Measurements from ENCODE around the gene YARS1.
"Not testable (repeated sequence)": the region's sequence is repeated elsewhere in the genome, so short reads cannot be mapped to it uniquely, and the experiment has no call there.

The YARS1 gene

DNA sequence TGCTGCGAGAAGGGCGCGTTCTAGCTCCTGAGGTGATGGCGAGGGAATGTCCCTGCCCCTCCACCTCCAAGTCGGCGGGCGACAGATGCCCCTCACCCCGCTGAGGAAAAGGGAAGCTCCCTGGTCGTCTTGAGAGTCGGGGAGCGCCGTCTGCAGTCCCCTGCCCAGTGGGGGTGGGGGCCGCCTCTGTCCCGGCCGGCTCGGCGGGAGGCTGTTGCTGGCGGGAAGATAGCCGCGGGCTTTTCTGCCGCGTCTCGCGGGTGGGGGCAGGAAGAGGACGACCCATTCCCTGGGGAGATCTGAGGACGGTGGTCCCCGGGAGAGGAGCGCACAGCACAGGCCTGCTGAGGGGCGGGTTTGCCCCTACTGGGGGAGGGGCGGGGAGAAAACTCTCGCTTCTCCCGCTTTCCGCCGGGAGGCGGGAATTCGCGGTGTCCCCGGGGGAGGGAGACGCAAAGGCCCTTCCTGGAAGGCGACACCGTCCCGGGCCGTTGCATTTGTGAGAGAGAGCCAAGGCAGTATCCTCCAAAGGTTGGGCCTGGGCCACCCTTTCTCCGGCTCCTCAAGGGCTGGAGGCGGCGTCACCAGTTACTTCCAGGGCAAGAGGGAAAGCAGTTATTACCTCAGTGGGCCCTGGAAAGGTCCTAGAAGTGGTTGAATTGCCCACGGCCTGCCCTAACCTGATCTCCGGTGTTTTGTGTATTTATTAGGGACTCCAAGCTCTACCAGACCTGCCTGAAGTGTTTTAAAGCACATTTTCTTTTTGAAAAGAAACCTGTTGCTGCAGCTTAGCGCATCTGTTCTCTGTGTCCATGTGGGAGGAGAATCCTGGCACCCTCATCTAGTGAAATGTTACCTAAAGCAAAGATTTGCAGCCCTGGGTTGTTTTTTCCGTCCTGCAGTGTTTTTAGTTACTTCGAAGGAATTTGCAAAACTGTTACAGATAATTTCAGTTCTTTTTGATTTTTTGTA is 943 bp upstream of the YARS1 start:
- H3K4me3 ChIP-seq (ENCODE audit: low read depth, low read length), result peak overlapping the region; percentile 99
- no peak for DNase-seq (ENCODE audit: low read depth)

DNA sequence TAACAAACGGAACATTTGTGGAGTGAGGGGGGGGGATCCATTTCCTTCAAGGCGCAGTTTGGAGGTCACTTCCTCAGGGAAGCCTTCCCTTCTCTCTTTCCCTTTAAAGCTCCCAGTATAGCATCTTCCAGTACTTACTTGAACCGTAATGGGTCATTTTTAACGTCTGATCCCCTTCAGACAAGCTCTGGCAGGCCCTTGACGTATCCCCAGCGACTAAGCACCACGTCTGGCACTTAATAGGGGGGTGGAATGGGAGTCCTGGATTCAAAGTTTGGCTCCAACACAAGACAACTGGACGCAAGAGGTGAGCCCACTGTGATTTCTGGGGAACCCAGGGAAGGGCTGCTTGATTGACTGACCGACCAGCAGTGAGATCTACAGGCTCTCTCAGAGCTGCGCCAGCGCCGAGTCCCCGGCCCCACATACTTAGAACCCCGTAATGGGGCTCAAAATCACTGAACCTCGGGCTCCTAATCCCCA is 441 bp downstream of the YARS1 start:
- DNase-seq (ENCODE audit: low read depth), result no peak

DNA sequence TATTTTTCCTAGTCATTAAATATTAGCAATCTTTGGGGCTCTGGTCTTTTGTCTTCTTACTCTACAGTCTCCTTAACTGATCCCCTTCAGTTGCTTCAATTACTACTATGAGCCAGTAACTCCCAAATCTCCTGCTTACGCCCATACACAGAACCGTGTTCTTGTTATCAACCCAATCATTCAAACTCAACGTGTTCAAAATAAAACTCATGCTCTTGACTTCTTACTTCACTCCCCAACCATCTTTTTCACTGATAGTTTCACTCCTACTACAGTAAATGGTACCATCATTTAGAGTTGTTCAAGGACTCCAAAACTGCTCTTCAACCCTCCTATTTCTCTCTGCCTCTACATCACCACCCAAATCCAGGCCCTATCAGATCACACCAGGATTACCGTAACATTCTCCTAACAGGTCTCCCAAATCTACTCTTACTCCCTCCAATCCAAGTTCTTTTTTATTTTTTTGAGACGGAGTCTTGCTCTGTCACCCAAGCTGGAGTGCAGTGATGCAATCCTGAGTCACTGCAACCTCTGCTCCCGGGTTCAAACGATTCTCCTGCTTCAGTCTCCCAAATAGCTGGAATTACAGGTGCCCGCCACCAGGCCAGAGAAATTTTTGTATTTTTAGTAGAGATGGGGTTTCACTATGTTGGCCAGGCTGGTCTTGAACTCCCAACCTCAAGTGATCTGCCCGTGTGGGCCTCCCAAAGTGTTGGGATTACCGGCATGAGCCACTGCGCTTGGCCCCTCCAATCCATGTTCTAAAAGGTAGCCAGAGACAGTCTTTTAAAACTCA is 3.0 kb downstream of the YARS1 start:
- DNase-seq (ENCODE audit: low read depth), result no peak
- H3K4me3 ChIP-seq (ENCODE audit: low read depth, low read length), result no peak overlapping the region

More for the DNA sequence above, 441 bp downstream of the YARS1 start:
- H3K4me3 ChIP-seq (ENCODE audit: low read depth, low read length), result peak overlapping the region; percentile 99

DNA sequence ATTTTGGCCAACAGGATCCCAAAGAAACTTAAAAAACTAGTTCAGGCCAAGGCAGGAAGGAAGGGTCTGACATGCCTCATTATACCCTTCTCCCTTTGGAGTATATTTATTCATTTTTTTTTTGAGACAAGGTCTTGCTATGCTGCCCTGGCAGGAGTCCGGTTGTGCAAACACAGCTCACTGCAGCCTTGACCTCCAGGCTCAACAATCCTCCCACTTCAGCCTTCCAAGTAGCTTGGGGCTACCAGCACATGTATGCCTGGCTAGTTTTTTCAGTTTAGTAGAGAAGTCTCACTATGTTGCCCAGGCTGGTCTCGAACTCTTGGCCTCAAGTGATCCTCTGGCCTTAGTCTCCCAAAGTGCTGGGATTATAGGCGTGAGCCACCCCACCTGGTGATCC is 5.2 kb downstream of the YARS1 start:
- DNase-seq (ENCODE audit: low read depth), result no peak
- no peak overlapping the region for H3K4me3 ChIP-seq (ENCODE audit: low read depth, low read length)

DNA sequence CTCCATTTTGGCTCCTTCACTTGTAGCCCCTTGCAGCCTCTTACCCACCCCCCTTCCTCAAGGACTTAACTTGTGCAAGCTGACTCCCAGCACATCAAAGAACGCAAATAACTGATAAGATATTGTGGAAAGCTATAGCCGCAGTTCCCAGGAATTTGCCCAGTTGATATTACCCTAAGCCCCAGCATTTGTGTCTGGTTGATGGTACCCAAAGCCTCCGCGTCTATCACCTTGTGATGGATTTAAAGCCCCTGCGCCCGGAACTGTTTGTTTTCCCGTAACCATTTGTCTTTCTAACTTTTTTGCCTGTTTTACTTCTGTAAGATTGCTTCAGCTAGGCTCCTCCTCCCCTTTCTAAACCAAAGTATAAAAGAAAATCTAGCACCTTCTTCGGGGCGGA is 5.9 kb downstream of the YARS1 start:
- no peak overlapping the region for H3K4me3 ChIP-seq (ENCODE audit: low read depth, low read length)
- DNase-seq (ENCODE audit: low read depth), result no peak

DNA sequence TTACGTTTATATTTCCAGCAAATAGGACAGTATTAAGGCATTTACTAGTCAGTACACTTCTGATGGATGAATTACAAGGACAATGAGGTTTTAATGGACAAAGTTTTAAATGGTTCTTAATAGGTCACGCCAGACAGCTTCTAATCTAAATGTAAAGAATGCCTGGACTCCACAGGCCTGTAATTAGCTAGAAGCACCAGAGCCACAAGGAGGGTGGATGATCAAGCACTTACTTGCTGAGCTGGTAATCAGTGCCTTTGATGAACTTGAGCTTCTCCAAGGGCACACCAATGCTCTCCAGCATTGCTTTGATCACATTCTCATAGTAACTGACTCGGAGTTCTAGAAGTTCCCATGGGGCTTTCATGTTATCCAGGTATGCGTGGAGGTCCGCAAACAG is 6.8 kb downstream of the YARS1 start:
- no peak overlapping the region for H3K4me3 ChIP-seq (ENCODE audit: low read depth, low read length)
- DNase-seq (ENCODE audit: low read depth), result no peak

DNA sequence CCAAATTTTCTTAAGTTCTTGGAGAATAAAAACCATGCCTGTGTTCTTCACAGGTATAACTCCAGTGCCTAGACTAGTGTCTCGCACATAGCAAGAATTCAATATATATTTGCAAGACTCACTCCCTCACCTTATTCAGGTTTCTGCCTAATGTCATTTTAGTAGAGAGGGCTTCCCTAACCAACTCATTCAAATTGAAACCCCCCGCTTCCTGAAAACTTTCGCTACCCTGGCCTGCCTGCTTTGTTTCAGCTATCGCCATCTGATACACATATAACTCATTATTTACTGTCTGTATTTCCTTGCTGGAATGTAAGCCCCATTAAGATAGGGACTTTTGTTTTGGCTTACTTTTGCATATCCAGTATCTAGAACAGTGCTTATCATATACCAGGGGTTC is 8.6 kb downstream of the YARS1 start:
- no peak for DNase-seq (ENCODE audit: low read depth)
- no peak overlapping the region for H3K4me3 ChIP-seq (ENCODE audit: low read depth, low read length)

DNA sequence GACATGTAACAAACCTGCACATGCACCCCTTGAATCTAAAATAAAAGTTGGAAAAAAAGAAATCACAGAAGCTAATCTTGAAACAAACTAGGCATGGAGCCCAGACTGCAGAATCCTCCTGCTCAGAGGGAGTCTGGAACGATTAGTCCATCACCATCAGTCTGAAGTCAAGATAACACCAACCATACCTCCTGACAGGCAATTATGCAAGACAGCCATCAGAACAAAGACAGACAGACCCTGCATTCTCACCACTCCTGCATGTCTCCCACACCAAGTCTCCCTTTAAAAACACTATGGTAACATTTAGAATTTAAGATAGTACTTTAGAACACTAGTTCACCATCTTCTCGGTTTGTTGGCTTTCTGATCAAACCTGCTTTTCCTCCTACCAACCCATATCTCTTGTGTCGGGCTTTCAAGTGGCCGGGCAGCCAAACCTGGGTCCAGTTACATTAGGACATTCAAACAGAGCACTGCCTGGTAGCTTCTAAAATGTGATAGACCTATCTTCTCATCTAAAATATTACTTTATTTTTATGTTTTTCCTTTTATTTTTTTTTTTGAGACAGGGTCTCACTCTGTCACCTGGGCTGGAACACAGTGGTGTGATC is 10.1 kb downstream of the YARS1 start:
- no peak overlapping the region for H3K4me3 ChIP-seq (ENCODE audit: low read depth, low read length)
- no peak for DNase-seq (ENCODE audit: low read depth)

DNA sequence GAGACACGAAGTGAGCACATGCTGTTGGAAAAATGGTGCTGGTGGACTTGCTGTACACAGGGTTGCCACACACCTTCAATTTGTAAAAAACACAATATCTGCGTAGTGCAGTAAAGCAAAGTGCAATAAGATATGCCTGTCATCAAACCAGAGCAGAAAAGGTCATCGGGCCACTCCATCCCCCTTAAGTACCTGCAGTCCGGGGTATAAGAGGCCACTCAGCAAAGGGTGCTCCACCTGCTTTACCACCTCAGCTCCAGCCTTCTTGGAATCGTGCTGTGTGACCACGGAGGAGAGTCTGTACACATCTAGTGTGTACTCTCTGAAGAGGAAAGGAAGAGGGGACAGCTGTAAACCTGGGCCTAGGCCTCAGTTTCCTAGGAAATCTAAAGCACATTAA is 10.9 kb downstream of the YARS1 start:
- H3K4me3 ChIP-seq (ENCODE audit: low read depth, low read length), result no peak overlapping the region
- no peak for DNase-seq (ENCODE audit: low read depth)

DNA sequence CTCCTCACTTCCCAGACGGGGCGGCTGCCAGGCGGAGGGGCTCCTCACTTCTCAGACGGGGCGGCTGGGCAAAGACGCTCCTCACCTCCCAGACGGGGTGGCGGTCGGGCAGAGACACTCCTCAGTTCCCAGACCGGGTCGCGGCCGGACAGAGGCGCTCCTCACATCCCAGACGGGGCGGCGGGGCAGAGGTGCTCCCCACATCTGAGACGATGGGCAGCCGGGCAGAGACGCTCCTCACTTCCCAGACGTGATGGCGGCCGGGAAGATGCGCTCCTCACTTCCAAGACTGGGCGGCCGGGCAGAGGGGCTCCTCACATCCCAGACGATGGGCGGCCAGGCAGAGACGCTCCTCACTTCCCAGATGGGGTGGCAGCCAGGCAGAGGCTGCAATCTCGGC is 12.7 kb downstream of the YARS1 start:
- not testable (repeated sequence) for DNase-seq (ENCODE audit: low read depth); H3K4me3 ChIP-seq (ENCODE audit: low read depth, low read length)

DNA sequence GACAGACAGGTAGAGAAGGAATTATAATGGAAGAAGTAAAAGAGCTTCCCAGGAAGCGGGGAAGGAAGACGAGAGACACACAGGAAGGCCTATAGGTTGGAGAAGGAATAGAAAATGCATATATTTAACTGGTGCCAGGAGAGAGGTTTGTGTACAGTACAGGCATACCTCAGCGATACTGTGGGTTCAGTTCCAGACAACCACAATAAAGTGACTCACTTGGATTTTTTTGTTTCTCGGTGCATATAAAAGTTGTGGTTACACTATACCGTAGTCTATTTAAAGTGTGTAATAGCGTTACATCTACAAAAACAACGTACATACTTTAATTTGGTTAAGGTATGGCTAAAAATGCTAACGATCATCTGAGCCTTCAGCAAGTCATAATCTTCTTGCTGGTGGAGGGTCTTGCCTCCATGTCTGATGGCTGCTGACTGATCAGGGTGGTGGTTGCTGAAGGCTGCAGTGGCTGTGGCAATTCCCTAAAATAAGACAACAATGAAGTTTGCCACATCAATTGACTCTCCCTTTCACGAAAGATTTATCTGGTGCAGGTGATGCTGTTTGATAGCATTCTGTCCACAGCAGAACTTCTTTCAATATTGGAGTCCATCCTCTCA is 16.0 kb downstream of the YARS1 start:
- no peak for DNase-seq (ENCODE audit: low read depth)
- H3K4me3 ChIP-seq (ENCODE audit: low read depth, low read length), result no peak overlapping the region

DNA sequence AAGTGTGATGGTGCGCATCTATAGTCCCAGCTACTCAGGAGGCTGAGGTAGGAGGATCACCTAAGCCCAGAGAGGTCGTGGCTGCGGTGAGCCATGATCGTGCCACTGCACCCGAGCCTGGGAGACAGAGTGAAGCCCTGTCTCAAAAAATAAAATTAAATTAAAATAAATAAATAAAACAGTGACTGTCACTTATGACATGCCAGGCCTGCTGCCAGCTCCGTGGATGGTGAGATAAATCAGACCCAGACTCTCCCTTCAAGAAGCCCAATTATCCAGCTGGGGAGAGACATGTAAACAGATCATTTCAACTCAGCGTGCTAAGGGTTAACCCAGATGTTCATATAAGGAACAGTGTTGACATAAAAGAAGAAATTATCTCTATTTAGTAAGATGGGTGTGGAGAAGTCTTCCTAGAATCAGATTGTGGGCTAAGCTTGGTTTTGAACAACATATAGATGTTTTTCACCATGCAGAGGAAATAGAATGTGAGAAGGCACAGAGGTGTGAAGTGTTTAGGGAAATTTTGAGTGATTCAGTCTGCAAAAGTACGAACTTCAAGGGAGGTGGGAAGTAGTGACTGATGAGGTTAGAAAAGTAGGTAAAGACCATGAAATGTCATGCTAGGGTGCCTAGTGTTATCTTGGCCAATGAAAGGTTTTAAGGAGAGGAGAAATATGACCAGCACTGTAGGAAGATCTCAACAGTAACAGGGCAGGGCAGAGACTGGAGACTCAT is 18.3 kb downstream of the YARS1 start:
- no peak overlapping the region for H3K4me3 ChIP-seq (ENCODE audit: low read depth, low read length)
- no peak for DNase-seq (ENCODE audit: low read depth)

DNA sequence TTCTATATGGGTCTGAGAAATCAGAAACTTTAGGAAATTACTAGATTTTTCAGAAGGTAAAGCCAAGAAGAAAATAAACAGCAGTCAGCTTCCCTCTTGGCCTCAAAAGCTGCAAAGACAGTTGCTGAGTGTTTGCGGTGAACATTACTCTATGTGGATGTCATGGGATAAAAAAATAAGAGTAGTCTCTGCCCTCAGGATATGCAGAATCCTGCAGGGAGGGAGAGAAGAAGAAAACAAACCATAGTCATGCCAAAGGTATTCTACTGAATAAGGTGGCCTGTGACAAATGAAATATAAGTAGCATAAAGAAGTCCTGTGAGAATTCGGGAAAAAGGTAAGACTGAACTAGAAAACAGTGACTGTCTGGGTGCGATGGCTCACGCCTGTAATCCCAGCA is 19.0 kb downstream of the YARS1 start:
- DNase-seq (ENCODE audit: low read depth), result no peak
- no peak overlapping the region for H3K4me3 ChIP-seq (ENCODE audit: low read depth, low read length)

DNA sequence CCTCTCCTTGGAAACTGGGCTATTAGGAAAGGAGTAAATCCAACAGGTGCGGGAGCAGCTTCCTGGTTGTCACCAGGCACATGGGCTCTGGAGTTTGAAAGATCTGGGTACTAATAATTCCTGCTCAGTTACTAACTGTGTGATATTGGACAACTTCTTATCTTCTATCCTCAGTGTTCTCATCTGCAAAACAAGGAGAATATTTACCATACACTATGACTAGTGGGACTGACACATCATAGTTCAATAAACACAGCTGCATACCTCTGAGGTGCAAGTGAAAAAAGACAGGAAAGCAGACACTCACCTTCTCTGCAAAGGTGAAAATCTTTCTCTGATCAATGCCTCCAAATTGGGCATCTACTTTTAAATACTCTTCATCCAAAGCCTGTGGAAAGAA is 19.7 kb downstream of the YARS1 start:
- DNase-seq (ENCODE audit: low read depth), result no peak
- H3K4me3 ChIP-seq (ENCODE audit: low read depth, low read length), result no peak overlapping the region

DNA sequence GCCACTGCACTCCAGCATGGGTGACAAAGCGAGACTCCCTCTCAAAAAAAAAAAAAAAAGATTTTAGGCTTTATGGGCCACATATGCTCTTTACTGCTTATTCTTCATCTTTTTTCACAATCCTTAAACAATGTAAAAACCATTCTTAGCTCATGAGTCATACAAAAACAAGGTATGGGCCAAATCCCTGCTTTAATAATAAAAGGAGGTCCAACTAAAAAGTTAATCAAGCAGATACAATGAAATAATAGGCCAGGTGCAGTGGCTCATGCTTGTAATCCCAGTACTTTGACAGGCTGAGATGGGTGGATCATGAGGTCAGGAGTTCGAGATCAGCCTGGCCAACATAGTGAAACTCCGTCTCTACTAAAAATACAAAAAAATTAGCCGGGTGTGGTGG is 21.4 kb downstream of the YARS1 start:
- H3K4me3 ChIP-seq (ENCODE audit: low read depth, low read length); DNase-seq (ENCODE audit: low read depth): not testable (repeated sequence)

DNA sequence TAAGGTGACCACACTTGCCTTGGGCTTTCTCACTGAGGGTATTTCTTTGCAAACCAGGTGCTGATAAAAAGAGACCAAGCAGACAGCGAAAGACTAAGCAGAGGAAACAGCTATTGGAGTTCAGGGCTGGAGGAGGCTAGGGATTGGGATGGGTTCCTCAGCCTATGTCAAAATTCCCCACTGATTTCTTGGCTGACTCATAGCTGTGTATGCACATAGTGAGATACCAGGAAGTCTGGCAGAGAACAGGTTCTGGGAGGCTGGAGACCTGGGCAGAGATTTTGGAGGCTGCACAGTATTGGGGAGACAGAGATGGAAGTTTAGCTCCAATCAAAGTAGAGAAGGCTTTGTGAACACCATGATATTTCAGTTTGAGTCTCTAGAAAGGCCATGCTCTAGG is 25.3 kb downstream of the YARS1 start:
- no peak overlapping the region for H3K4me3 ChIP-seq (ENCODE audit: low read depth, low read length)
- DNase-seq (ENCODE audit: low read depth), result no peak

DNA sequence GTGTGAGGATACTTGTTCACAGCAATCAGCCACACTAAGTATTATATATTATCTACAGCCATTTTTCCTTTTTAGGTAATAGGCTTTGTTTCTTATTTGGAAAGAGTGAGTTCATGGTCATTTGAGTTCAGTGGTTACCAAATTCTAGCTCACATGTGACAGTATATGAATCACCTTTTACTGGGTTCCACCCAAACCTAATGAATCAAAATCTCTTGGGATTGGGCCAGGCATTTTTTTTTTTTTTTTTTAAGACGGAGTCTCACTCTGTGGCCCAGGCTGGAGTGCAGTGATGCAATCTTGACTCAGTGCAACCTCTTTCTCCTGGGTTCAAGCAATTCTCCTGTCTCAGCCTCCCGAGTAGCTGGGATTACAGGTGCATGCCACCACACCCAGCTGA is 27.8 kb downstream of the YARS1 start:
- not testable (repeated sequence) for H3K4me3 ChIP-seq (ENCODE audit: low read depth, low read length)
- peak; percentile 58 for DNase-seq (ENCODE audit: low read depth)

DNA sequence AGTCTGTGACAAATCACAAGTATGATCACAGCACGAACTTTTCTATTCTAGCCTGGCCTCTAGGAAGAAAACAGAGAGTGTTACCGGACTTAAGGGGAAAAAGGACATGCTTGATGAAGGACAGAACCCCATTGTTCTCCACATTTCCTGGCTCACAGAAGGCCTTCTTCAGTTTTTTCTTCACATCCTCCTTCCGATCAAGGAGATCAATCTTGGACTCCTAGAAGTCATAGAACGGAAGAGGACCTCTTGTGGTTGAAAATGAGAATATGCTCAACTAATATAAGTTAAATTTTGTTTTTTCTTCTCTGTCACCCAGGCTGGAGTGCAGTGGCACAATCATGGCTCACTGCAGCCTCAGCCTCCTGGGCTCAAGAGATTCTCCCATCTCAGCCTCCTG is 30.3 kb downstream of the YARS1 start:
- no peak for DNase-seq (ENCODE audit: low read depth)
- H3K4me3 ChIP-seq (ENCODE audit: low read depth, low read length), result no peak overlapping the region

DNA sequence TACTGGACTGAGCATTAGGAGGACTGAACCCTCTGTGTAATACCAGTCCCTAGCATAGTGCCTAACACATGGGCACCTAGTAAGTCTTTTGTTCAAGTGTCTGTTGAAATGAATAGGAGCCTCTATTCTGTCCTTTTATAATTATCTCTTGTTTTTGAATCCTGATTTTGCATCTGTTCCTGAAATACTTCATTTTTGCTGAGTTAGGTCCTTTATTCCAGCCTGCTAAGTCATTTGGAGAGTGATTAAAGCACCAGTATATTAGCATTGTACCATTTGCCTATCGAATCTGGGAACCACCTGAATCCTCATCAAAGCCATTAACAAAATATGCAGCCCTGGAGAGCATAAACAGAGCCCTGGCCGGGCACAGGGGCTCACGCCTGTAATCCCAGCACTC is 32.3 kb downstream of the YARS1 start:
- no peak for DNase-seq (ENCODE audit: low read depth)

More for the DNA sequence above, 32.3 kb downstream of the YARS1 start:
- H3K4me3 ChIP-seq (ENCODE audit: low read depth, low read length), result no peak overlapping the region

Measured in skeletal muscle cell (primary cell).